Gastrocnemius medialis (tissue), 4 donors: ENCODE measurements around the gene MMP15. TPM values are rescaled to one million over a fixed set of nuclear protein-coding genes. Genes with fewer than 3 reads are reported as not detected.

Source experiments
- ATAC-seq, 2 donors: fragments of 150-250 bp; one replicate each; pipeline ENCODE4 v1.9.1; 2016
- DNase-seq, 2 donors: peaks; one replicate each; pipeline ENCODE4 v3.0.0-alpha.2; 2019
- H3K27ac ChIP-seq, 4 donors: fragments of 200-600 bp; sonication (generic); 1 replicate in 1 of 4; 2 replicates in 3 of 4; pipeline ENCODE4 v1.5.1; 2016 to 2018; ENCODE audit warnings: mild to moderate bottlenecking in 2 of 4, moderate library complexity in 1 of 4
- H3K27me3 ChIP-seq, 3 donors: fragments of 200-600 bp; sonication (generic) in 2 of 3; 1 replicate in 1 of 3; 2 replicates in 2 of 3; pipeline versions ENCODE4 v1.5.1 to v1.6.0; 2016 to 2019; ENCODE audit warnings: mild to moderate bottlenecking in 1 of 3, moderate library complexity in 1 of 3
- H3K36me3 ChIP-seq, 2 donors: fragments of 200-600 bp; sonication (generic) in 1 of 2; one replicate each; pipeline ENCODE4 v1.5.1; 2017 to 2018
- H3K4me1 ChIP-seq, 2 donors: fragments of 200-600 bp; sonication (generic) in 1 of 2; one replicate each; pipeline ENCODE4 v1.5.1; 2016 to 2017; ENCODE audit warnings: mild to moderate bottlenecking in 2 of 2
- H3K4me3 ChIP-seq, 4 donors: fragments of 200-600 bp; sonication (generic) in 3 of 4; 1 replicate in 1 of 4; 2 replicates in 3 of 4; pipeline ENCODE4 v1.5.1; 2016 to 2019; ENCODE audit warnings: mild to moderate bottlenecking in 2 of 4
- H3K9me3 ChIP-seq, 3 donors: fragments of 200-600 bp; sonication (generic) in 2 of 3; 1 replicate in 1 of 3; 2 replicates in 2 of 3; pipeline ENCODE4 v1.5.1; 2016 to 2019
- POLR2A ChIP-seq, 2 donors: fragments of 450-650 bp; IDR thresholded peaks; one replicate each; pipeline ENCODE4 v1.6.1; 2017; ENCODE audit warnings: antibody characterized with exemption in 2 of 2, mild to moderate bottlenecking in 2 of 2, moderate library complexity in 2 of 2
- in situ Hi-C, 4 donors: fragments of 200-750 bp; cut with MboI; loops; one replicate each; pipeline versions ENCODE4 v1.15.0 to v1.8.0; 2017; ENCODE audit warnings: low sequenced_read_pairs in 4 of 4
- intact Hi-C: fragments of 100-400 bp; cut with DNase I; formaldehyde crosslinking; loops from one replicate; pipeline ENCODE4 v1.15.1; 2023; ENCODE audit warnings: low total_unique reads
- total RNA-seq, 4 donors: library from RNA; depleted of rRNA; stranded (reverse); fragments of >200 nt; gene quantifications; one replicate each; pipeline versions ENCODE4 v1.1.0 to v1.2.3, GENCODE V29; 2016
- TF ChIP-seq, protein P1 (sequence below), 5 experiments: fragments of 450-650 bp in 3 of 5; fragments of 200-600 bp in 2 of 5; sonication (generic) in 2 of 5; IDR thresholded peaks in 4 of 5; conservative IDR thresholded peaks in 1 of 5; 1 replicate in 4 of 5; 2 replicates in 1 of 5; pipeline ENCODE4 v1.5.1; 2016 to 2019; ENCODE audit warnings: antibody characterized with exemption in 5 of 5, mild to moderate bottlenecking in 3 of 5, moderate library complexity in 3 of 5

MMP15 gene
- total RNA-seq, 4 donors from 2014 or later, result 2.9 to 8.1 (median 4.9) TPM

DNA sequence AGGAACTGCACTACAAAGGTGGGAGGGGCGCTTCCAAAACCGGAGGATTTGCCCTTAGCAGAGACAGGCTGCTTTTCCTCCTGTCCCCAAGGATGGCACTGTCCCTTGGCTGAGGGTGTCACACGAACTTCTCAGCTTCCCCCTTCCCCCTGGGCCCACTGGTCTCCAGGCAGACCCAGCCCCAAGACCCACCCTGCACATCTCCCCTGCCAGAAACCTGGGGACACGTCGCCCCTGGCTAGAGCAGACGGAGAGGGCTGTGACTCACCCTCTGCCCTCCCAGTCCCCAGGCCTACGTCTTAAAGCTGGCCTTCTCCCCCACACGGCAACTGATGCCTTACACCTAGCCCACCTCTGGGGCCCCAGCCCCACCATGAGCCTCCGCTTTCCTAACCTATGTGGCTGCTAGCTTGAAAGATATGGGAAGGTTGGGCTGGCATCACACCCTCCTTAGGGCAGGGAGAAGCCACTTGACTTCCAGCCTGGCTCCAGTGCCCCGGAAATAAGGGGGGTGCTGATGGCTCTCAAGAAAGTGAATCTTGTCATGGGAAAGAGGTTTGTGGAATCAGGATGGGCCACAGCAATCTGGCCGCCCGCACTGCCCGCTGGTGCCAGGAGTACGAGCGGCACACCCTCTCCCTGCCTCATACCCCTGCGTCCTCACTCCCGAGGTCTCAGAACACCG lies 29.7 kb upstream of the MMP15 start:
- in situ Hi-C loops, result no loop called here
- DNase-seq (no peak), ATAC-seq (no peak)
- no peak for TF ChIP-seq POLR2A (IDR thresholded peaks at IDR 0.05)
- TF ChIP-seq, protein P1, sequence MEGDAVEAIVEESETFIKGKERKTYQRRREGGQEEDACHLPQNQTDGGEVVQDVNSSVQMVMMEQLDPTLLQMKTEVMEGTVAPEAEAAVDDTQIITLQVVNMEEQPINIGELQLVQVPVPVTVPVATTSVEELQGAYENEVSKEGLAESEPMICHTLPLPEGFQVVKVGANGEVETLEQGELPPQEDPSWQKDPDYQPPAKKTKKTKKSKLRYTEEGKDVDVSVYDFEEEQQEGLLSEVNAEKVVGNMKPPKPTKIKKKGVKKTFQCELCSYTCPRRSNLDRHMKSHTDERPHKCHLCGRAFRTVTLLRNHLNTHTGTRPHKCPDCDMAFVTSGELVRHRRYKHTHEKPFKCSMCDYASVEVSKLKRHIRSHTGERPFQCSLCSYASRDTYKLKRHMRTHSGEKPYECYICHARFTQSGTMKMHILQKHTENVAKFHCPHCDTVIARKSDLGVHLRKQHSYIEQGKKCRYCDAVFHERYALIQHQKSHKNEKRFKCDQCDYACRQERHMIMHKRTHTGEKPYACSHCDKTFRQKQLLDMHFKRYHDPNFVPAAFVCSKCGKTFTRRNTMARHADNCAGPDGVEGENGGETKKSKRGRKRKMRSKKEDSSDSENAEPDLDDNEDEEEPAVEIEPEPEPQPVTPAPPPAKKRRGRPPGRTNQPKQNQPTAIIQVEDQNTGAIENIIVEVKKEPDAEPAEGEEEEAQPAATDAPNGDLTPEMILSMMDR (IDR thresholded peaks at IDR 0.05 in 4 of 5, conservative IDR thresholded peaks at IDR 0.05 in 1 of 5), result no peak
- H3K27me3 ChIP-seq, result no peaks in the 10 kb centered on the region
- intact Hi-C loops, result no loop called here
- no peaks in the 10 kb centered on the region for H3K9me3 ChIP-seq
- no peak overlapping the region for H3K4me3 ChIP-seq
- no peak overlapping the region for H3K27ac ChIP-seq
- peaks cover 8 to 14% of the 10 kb centered on the region in 2 donors for H3K4me1 ChIP-seq
- peaks cover 0 to 43% of the 10 kb centered on the region in 2 donors for H3K36me3 ChIP-seq

DNA sequence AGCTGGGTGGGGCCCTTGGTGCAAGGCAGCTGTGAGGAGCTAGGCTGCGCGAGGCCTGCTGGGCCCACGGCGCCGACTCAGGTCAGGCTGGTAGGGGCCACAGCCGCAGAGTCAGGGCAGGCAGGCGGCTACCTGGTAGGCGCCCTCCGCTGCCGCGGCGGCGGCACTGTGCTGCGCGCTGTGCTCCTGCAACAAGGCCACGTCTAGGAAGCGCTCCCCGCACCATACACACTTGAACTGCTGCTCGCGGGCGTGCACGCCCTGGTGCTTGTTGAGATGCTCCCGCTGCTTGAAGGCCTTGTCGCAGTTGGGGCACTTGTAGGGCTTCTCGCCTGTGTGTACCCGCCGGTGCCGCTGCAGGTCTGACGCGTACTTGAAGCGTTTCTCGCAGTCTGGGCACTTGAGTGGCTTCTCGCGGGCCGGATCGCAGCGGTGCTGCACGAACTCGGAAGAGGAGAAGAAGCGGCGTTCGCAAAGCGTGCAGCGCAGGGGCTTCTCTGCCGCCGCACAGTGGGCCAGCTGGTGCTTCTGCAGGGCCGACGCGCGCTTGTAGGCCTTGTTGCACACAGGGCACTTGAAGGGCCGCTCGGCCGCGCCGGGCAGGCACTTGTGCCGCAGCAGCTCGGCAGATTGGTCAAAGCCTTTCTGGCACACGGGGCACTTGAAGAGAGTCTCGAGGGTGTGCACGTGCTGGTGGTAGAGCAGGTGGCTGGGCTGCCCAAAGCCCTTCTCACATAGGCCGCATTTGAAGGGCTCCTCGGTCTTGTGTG lies 29.0 kb upstream of the MMP15 start:
- Histone ChIP-seq H3K4me3 (no peak overlapping the region), H3K9me3 (no peaks in the 10 kb centered on the region), H3K4me1 (peaks cover 8 to 16% of the 10 kb centered on the region in 2 donors), H3K27me3 (no peaks in the 10 kb centered on the region), H3K36me3 (peaks cover 0 to 43% of the 10 kb centered on the region in 2 donors), H3K27ac (no peak overlapping the region)
- no peak for TF ChIP-seq POLR2A (IDR thresholded peaks at IDR 0.05)
- TF ChIP-seq, protein P1 (IDR thresholded peaks at IDR 0.05 in 4 of 5, conservative IDR thresholded peaks at IDR 0.05 in 1 of 5), result no peak
- intact Hi-C loops, result no loop called here
- in situ Hi-C loops, result no loop called here
- ATAC-seq, result no peak
- DNase-seq, result no peak

DNA sequence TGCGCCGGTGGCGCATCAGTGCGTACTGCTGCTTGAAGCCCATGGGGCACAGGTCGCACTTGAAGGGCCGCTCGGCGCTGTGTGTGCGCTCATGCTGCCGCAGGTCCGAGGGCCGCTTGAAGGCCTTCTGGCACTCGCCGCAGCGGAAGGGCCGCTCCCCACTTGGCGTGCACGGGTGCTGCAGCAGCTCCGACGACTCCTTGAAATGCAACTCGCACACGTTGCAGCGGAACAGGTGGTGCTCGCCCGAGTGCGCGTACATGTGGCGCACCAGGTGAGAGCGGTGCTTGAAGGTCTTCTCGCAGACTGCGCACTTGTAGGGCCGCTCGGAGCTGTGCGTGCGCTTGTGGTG lies 28.4 kb upstream of the MMP15 start:
- Histone ChIP-seq H3K36me3 (peaks cover 0 to 43% of the 10 kb centered on the region in 2 donors), H3K27me3 (no peaks in the 10 kb centered on the region), H3K9me3 (no peaks in the 10 kb centered on the region), H3K4me3 (no peak overlapping the region), H3K27ac (no peak overlapping the region), H3K4me1 (peaks cover 13 to 21% of the 10 kb centered on the region in 2 donors)
- intact Hi-C loops, result no loop called here
- no peak for DNase-seq
- no peak for ATAC-seq
- in situ Hi-C loops, result no loop called here
- no peak for TF ChIP-seq POLR2A (IDR thresholded peaks at IDR 0.05)
- TF ChIP-seq, protein P1 (IDR thresholded peaks at IDR 0.05 in 4 of 5, conservative IDR thresholded peaks at IDR 0.05 in 1 of 5), result no peak

DNA sequence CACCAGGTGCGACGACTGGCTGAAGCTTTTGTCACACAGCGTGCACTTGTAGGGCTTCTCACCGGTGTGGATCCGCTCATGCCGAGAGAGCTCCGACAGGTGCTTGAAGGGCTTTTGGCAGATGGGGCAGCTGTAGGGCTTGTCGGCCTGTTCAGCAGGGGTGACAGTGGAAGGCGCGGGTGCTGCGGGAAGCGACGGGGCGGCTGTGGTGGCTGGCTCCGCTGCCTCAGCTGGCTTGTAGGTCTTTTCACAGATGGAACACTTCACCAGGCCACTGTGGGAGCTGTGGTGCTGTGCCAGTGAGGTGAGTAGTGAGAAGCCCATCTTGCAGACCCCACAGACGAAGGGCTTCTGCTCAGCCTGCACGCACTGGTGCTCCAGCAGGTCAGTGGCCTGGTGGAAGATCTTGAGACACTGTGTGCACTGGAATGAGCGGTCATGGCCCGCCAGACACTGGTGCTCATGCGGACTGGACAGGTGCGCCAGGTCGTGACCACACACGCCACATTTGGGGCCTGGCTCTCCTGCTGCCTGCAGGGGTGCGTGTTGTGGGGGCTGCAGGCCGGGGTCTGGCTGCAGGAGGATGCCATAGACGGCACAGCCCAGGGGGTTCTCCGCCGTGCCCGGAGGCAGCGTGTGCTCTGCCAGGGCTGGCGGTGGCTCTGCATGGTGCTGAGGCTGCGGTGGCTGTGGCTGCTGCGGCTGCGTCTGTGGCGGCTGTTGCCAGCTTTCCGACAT lies 27.9 kb upstream of the MMP15 start:
- Histone ChIP-seq H3K36me3 (peaks cover 0 to 44% of the 10 kb centered on the region in 2 donors), H3K4me1 (peaks cover 13 to 21% of the 10 kb centered on the region in 2 donors), H3K27ac (no peak overlapping the region), H3K27me3 (no peaks in the 10 kb centered on the region), H3K9me3 (no peaks in the 10 kb centered on the region), H3K4me3 (no peak overlapping the region)
- peak in 1 of 2 donors; percentile 9 for DNase-seq
- no peak for ATAC-seq
- in situ Hi-C loops (no loop called here), intact Hi-C loops (no loop called here)
- TF ChIP-seq, protein P1 (IDR thresholded peaks at IDR 0.05 in 4 of 5, conservative IDR thresholded peaks at IDR 0.05 in 1 of 5), result no peak
- no peak for TF ChIP-seq POLR2A (IDR thresholded peaks at IDR 0.05)
